ENCODE results near the gene URI1.

URI1 gene

DNA sequence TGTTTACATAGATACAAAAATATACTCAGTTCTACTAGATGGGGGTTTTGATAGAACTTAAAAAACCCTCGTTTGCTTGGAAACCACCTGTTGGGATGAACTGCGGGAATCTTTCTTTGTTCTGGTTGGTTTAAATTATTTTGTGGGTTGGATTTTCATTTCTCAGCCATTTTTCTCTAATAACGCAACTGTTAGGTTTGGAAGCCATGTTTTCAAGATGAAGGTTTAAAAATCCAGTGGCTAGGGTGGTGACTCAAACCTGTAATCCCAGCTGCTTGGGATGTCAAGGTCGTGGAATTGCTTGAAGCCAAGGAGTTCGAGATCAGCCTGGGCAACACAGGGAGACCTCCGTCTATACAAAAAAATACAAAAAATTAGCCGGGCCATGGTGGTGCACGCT, 1.6 kb downstream of the URI1 start:
- H3K9ac ChIP-seq: peak overlapping the region; percentile 94; the same call in 1 of the 2 replicates
- peak overlapping the region; percentile 69 for H3K4me2 ChIP-seq

DNA sequence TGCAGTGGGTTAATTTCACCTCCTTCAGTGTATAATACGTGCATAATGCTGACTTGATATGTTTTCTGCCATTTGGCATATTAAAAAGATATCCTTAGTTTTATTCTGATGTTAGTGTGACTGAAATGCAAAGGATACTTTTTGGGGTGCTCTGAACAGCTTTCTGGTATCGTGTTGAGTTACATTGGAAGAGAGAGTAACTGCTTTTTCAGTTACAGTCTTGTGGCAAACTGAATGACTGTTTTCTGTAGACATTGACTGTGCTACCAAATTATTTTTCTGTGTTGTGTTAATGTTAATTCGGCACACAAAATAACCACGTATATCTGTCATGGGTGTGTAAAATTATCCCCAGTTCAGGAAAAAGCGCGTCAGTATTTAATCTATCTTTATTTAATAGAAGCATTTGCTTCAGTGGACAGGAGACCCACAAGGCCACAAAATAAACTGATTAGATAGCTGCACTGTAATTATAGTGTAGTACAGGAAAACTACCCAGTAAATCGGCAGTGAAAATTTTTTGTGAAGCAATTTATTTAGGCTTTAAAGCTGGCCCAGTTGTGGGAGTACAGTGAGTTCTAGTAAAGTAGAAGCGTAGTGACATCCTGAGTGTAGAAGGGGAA, 2.5 kb downstream of the URI1 start:
- H3K36me3 ChIP-seq (ENCODE audit: insufficient read depth): no peaks in the 10 kb centered on the region
- H3K79me2 ChIP-seq (ENCODE audit: insufficient read depth, low read depth): peaks cover 61% of the 10 kb centered on the region
- H2AFZ ChIP-seq (ENCODE audit: low read depth): no peak overlapping the region
- no peak overlapping the region for H3K4me3 ChIP-seq (IDR thresholded peaks at IDR 0.05; ENCODE audit: insufficient read depth, low read depth, low read length)
- H3K4me2 ChIP-seq: no peak overlapping the region; the same call in 1 of the 2 replicates
- no peak overlapping the region for H3K27ac ChIP-seq
- H4K20me1 ChIP-seq (ENCODE audit: insufficient read depth): peaks cover 14% of the 10 kb centered on the region
- H3K4me1 ChIP-seq (ENCODE audit: low read depth, poor library complexity, severe bottlenecking): peaks cover 33% of the 10 kb centered on the region
- no peaks in the 10 kb centered on the region for H3K27me3 ChIP-seq (ENCODE audit: insufficient read depth, low read depth)
- H3K9ac ChIP-seq: no peak overlapping the region
- TF ChIP-seq, protein P1, sequence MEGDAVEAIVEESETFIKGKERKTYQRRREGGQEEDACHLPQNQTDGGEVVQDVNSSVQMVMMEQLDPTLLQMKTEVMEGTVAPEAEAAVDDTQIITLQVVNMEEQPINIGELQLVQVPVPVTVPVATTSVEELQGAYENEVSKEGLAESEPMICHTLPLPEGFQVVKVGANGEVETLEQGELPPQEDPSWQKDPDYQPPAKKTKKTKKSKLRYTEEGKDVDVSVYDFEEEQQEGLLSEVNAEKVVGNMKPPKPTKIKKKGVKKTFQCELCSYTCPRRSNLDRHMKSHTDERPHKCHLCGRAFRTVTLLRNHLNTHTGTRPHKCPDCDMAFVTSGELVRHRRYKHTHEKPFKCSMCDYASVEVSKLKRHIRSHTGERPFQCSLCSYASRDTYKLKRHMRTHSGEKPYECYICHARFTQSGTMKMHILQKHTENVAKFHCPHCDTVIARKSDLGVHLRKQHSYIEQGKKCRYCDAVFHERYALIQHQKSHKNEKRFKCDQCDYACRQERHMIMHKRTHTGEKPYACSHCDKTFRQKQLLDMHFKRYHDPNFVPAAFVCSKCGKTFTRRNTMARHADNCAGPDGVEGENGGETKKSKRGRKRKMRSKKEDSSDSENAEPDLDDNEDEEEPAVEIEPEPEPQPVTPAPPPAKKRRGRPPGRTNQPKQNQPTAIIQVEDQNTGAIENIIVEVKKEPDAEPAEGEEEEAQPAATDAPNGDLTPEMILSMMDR (conservative IDR thresholded peaks at IDR 0.05; ENCODE audit: low read depth, low read length): no peak

More for the DNA sequence above, 1.6 kb downstream of the URI1 start:
- TF ChIP-seq, protein P1 (conservative IDR thresholded peaks at IDR 0.05; ENCODE audit: low read depth, low read length): no peak
- 0 out of 2 replicates have a peak overlapping the region, but pooled peaks have one; percentile 73 for H3K27ac ChIP-seq
- peaks cover 60% of the 10 kb centered on the region for H3K79me2 ChIP-seq (ENCODE audit: insufficient read depth, low read depth)
- peaks cover 14% of the 10 kb centered on the region for H4K20me1 ChIP-seq (ENCODE audit: insufficient read depth)
- no peak overlapping the region for H2AFZ ChIP-seq (ENCODE audit: low read depth)
- H3K27me3 ChIP-seq (ENCODE audit: insufficient read depth, low read depth): no peaks in the 10 kb centered on the region
- H3K4me3 ChIP-seq (IDR thresholded peaks at IDR 0.05; ENCODE audit: insufficient read depth, low read depth, low read length): no peak overlapping the region
- no peaks in the 10 kb centered on the region for H3K36me3 ChIP-seq (ENCODE audit: insufficient read depth)
- H3K4me1 ChIP-seq (ENCODE audit: low read depth, poor library complexity, severe bottlenecking): peaks cover 33% of the 10 kb centered on the region

DNA sequence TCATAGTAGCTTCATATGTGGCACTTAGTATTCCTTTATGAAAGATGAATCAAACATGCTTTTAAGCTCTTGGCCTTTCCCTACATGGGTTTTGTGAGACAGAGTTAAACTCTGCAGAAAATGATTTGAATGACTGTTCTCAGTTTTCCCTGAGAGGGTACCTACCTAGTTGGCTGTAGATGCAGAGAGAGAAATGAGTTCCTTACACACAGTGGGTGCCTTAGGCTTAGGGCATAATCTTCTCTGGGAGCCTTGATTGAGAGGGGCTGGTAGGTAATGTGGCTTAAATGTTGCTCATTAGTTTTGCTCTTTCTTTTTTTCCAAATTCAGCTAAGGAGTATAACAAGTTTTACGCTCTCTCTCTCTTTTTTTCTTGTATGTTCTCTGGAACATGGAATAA, 3.0 kb downstream of the URI1 start:
- Histone ChIP-seq H3K4me3 (IDR thresholded peaks at IDR 0.05; ENCODE audit: insufficient read depth, low read depth, low read length) (no peak overlapping the region), H3K79me2 (ENCODE audit: insufficient read depth, low read depth) (peaks cover 66% of the 10 kb centered on the region), H4K20me1 (ENCODE audit: insufficient read depth) (peaks cover 16% of the 10 kb centered on the region)

DNA sequence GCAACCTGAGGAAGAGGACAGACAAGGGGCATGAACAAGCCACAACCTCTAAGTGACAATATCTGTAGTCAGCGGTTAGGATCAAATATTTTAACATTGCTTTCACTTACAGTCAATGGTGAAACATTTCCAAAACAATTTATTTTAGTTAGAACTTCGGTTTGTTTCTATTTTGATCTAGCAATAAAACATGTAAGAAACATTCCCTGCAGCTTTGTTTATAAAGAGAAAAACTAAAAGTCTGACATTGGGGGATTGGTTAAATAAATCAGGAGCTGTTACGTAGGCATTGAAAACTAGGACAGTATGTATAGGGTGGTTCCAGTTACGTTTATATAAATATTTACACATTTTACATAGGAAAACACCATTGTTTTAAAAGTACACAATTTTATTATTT, 3.4 kb downstream of the URI1 start:
- H4K20me1 ChIP-seq (ENCODE audit: insufficient read depth): peaks cover 21% of the 10 kb centered on the region
- no peaks in the 10 kb centered on the region for H3K27me3 ChIP-seq (ENCODE audit: insufficient read depth, low read depth)
- H3K9ac ChIP-seq: no peak overlapping the region
- TF ChIP-seq, protein P1 (conservative IDR thresholded peaks at IDR 0.05; ENCODE audit: low read depth, low read length): no peak
- no peak overlapping the region for H3K27ac ChIP-seq
- H3K4me2 ChIP-seq: no peak overlapping the region
- no peak overlapping the region for H3K4me3 ChIP-seq (IDR thresholded peaks at IDR 0.05; ENCODE audit: insufficient read depth, low read depth, low read length)
- peaks cover 33% of the 10 kb centered on the region for H3K4me1 ChIP-seq (ENCODE audit: low read depth, poor library complexity, severe bottlenecking)
- peaks cover 70% of the 10 kb centered on the region for H3K79me2 ChIP-seq (ENCODE audit: insufficient read depth, low read depth)
- H2AFZ ChIP-seq (ENCODE audit: low read depth): no peak overlapping the region
- no peaks in the 10 kb centered on the region for H3K36me3 ChIP-seq (ENCODE audit: insufficient read depth)

More for the DNA sequence above, 3.0 kb downstream of the URI1 start:
- Histone ChIP-seq H3K36me3 (ENCODE audit: insufficient read depth) (no peaks in the 10 kb centered on the region), H3K27me3 (ENCODE audit: insufficient read depth, low read depth) (no peaks in the 10 kb centered on the region), H3K9ac (no peak overlapping the region), H3K4me1 (ENCODE audit: low read depth, poor library complexity, severe bottlenecking) (peaks cover 33% of the 10 kb centered on the region), H3K4me2 (no peak overlapping the region), H2AFZ (ENCODE audit: low read depth) (no peak overlapping the region), H3K27ac (no peak overlapping the region)
- TF ChIP-seq, protein P1 (conservative IDR thresholded peaks at IDR 0.05; ENCODE audit: low read depth, low read length): no peak

Data from KMS-11 (cell line).